Tibial artery (tissue), 4 donors: ENCODE data around the gene NRM.
A peak's percentile ranks its signal among the peaks of the same experiment; 100 is the strongest.

Experiments
- DNase-seq, 2 donors: peaks; one replicate each; pipeline ENCODE4 v3.0.0-alpha.2; 2019
- H3K27ac ChIP-seq, 2 donors: fragments of 200-600 bp; sonication (generic) in 1 of 2; 1 replicate in 1 of 2; 2 replicates in 1 of 2; pipeline ENCODE4 v1.5.1; 2018 to 2019; ENCODE audit warnings: mild to moderate bottlenecking in 1 of 2
- H3K27me3 ChIP-seq, 2 donors: fragments of 200-600 bp; sonication (generic) in 1 of 2; one replicate each; pipeline versions ENCODE4 v1.5.1 to v1.6.0; 2016 to 2019
- H3K36me3 ChIP-seq, 3 donors: fragments of 200-600 bp; sonication (generic) in 2 of 3; one replicate each; pipeline ENCODE4 v1.5.1; 2016 to 2019; ENCODE audit warnings: mild to moderate bottlenecking in 2 of 3
- H3K4me1 ChIP-seq, 4 donors: fragments of 200-600 bp; sonication (generic) in 2 of 4; 1 replicate in 3 of 4; 2 replicates in 1 of 4; pipeline ENCODE4 v1.5.1; 2016 to 2019
- H3K4me3 ChIP-seq, 2 donors: fragments of 200-600 bp; sonication (generic) in 1 of 2; 1 replicate in 1 of 2; 2 replicates in 1 of 2; pipeline ENCODE4 v1.5.1; 2018 to 2019; ENCODE audit warnings: mild to moderate bottlenecking in 2 of 2
- H3K9me3 ChIP-seq, 3 donors: fragments of 200-600 bp; sonication (generic) in 1 of 3; one replicate each; pipeline ENCODE4 v1.5.1; 2016 to 2019
- CTCF ChIP-seq, 2 experiments: fragments of 200-600 bp in 1 of 2; fragments of 450-650 bp in 1 of 2; IDR thresholded peaks; one replicate each; pipeline ENCODE4 v1.5.1; 2017 to 2019; ENCODE audit warnings: antibody characterized with exemption in 2 of 2, mild to moderate bottlenecking in 1 of 2, moderate library complexity in 1 of 2
- intact Hi-C: fragments of 100-400 bp; cut with DNase I; formaldehyde crosslinking; loops from one replicate; pipeline ENCODE4 v1.15.0; 2023; ENCODE audit warnings: low total_unique reads

Gene NRM

DNA sequence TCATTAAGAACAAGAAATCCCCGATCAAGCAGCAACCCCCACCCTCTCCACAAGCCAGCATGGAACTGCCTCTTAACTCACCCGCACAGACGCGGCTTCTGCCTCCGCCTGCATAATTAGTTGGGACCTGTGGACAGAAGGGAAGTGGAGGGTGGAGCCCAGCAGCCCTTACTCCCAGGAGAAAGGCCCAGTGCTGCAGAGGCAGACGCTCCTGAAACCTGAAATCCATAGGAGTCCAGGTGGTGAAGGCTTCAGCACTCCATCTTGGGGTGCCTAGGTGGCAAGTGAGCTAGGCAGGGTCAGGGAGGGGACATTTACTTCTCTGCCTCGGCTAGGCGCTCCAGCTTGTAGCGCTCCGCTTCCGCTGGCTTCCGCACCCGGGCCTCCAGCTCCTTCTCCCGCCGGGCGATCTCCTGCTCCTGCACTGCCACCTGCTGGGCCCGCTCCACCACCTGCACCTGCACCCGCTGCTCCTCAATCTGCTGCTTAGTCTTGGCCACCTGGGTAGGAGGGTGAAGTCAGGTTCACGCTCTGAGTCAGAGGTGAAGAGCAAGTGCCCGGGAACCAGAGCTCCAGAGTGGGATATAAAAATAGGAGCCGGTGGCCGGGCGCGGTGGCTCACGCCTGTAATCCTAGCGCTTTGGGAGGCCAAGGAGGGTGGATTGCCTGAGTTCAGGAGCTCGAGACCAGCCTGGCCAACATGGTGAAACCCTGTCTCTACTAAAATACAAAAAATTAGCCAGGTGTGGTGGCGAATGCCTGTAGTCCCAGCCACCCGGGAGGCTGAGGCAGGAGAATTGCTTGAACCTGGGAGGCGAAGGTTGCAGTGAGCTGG is 40.0 kb upstream of the NRM start:
- DNase-seq = peak; percentile 58 to 82
- Histone ChIP-seq H3K4me1 (peaks cover 0 to 26% (median 11%) of the 10 kb centered on the region in 4 donors), H3K4me3 (no peak overlapping the region), H3K9me3 (no peaks in the 10 kb centered on the region), H3K36me3 (peaks cover 72 to 99% (median 82%) of the 10 kb centered on the region in 3 donors), H3K27ac (peak overlapping the region; percentile 38 to 44), H3K27me3 (no peaks in the 10 kb centered on the region)
- intact Hi-C loops = no loop called here
- TF ChIP-seq CTCF (IDR thresholded peaks at IDR 0.05) = peak; percentile 53 to 54

DNA sequence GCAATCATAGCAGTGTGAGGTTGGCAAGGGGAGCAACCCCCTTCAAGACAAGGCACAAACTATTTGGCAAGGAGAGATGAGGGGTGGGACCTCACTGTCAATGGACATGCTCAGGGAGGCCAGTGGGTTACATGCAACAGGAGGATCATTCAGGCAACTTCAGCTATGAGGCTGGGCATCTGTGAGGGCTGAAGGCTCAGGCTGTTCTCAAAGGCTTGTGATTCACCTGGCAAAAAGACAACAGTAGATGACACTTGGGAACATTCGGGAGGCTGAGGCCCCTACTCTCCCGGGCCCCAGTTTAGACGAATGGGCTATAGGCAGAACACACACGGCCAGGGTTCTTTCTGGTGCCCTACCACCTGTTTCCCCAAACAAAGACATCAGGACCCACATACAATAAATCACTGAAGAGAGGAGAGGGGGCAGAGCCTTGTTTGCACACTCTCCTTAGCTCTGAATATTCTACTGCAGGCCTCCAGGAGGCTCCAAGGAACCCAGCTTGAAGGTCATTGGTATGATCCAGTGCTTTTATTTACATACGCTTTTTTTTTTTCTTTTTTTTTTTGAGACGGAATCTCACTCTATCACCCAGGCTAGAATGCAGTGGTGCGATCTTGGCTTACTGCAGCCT is 37.3 kb upstream of the NRM start:
- H3K27me3 ChIP-seq = no peaks in the 10 kb centered on the region
- DNase-seq = no peak
- intact Hi-C loops = no loop called here
- H3K4me1 ChIP-seq = peaks cover 0 to 50% (median 20%) of the 10 kb centered on the region in 4 donors
- no peaks in the 10 kb centered on the region for H3K9me3 ChIP-seq
- H3K36me3 ChIP-seq = peaks cover 63 to 97% (median 77%) of the 10 kb centered on the region in 3 donors
- H3K27ac ChIP-seq = peak overlapping the region; percentile 23 to 48
- no peak overlapping the region for H3K4me3 ChIP-seq
- TF ChIP-seq CTCF (IDR thresholded peaks at IDR 0.05) = no peak

- H3K27me3 ChIP-seq = no peaks in the 10 kb centered on the region
- peaks cover 54 to 88% (median 69%) of the 10 kb centered on the region in 3 donors for H3K36me3 ChIP-seq
- peaks cover 0 to 63% (median 27%) of the 10 kb centered on the region in 4 donors for H3K4me1 ChIP-seq
- H3K27ac ChIP-seq = peak overlapping the region; percentile 23 to 48
- intact Hi-C loops = no loop called here
- no peak for DNase-seq
- no peak overlapping the region for H3K4me3 ChIP-seq
- TF ChIP-seq CTCF (IDR thresholded peaks at IDR 0.05) = no peak
- no peaks in the 10 kb centered on the region for H3K9me3 ChIP-seq
Measured at GRCh38 chr6:30726506-30727413, 36.0 kb upstream of the NRM start.

- no peak for DNase-seq
- intact Hi-C loops = no loop called here
- H3K9me3 ChIP-seq = no peaks in the 10 kb centered on the region
- TF ChIP-seq CTCF (IDR thresholded peaks at IDR 0.05) = no peak
- peaks cover 54 to 80% (median 66%) of the 10 kb centered on the region in 3 donors for H3K36me3 ChIP-seq
- H3K4me3 ChIP-seq = no peak overlapping the region
- H3K27me3 ChIP-seq = no peaks in the 10 kb centered on the region
- peak overlapping the region; percentile 23 to 35 for H3K27ac ChIP-seq
- peaks cover 0 to 62% (median 25%) of the 10 kb centered on the region in 4 donors for H3K4me1 ChIP-seq
Measured at GRCh38 chr6:30725713-30726505, 35.1 kb upstream of the NRM start.
